Endothelial cell (in vitro differentiated cells): ENCODE measurements around the gene TBR1. TPM values are rescaled to one million over a fixed set of nuclear protein-coding genes. Genes with fewer than 3 reads are reported as not detected.

Experiments used
- DNase-seq: peaks from one replicate; pipeline ENCODE4 v3.0.0; 2021; ENCODE audit warnings: low spot score
- H3K27ac Mint-ChIP-seq: one replicate; pipeline ENCODE4 v1.8.0; 2021; ENCODE audit warnings: mixed read lengths, inconsistent platforms; ENCODE audit not compliant: unreplicated experiment
- H3K27me3 Mint-ChIP-seq: one replicate; pipeline ENCODE4 v1.8.0; 2021; ENCODE audit warnings: mild to moderate bottlenecking, moderate library complexity, mixed read lengths, inconsistent platforms; ENCODE audit not compliant: unreplicated experiment
- H3K36me3 Mint-ChIP-seq: one replicate; pipeline ENCODE4 v1.8.0; 2021; ENCODE audit warnings: mild to moderate bottlenecking, low read depth, mixed read lengths, inconsistent platforms; ENCODE audit not compliant: unreplicated experiment
- H3K4me1 Mint-ChIP-seq: one replicate; pipeline ENCODE4 v1.8.0; 2021; ENCODE audit warnings: mild to moderate bottlenecking, mixed read lengths, inconsistent platforms; ENCODE audit not compliant: unreplicated experiment
- H3K4me3 Mint-ChIP-seq: one replicate; pipeline ENCODE4 v1.8.0; 2021; ENCODE audit warnings: mild to moderate bottlenecking, mixed read lengths, inconsistent platforms; ENCODE audit not compliant: unreplicated experiment
- H3K9me3 Mint-ChIP-seq: one replicate; pipeline ENCODE4 v1.8.0; 2021; ENCODE audit warnings: mixed read lengths, inconsistent platforms; ENCODE audit not compliant: unreplicated experiment
- total RNA-seq: library from RNA; stranded (reverse); fragmentation: NEBNext Ultra II Directional; extraction: Animal tissue kit (Norgen Biotek cat#: 25700); gene quantifications from one replicate; pipeline ENCODE4 v1.2.1, GENCODE V29; 2021; ENCODE audit not compliant: unreplicated experiment
- TF ChIP-seq, protein P1 (sequence below): fragments of 200-600 bp; sonication (generic); IDR thresholded peaks from one replicate; pipeline ENCODE4 v1.5.0; 2021; ENCODE audit warnings: antibody characterized with exemption; ENCODE audit not compliant: unreplicated experiment

The TBR1 gene
- total RNA-seq, 1 donor from 2014 or later = 0.08 TPM

DNA sequence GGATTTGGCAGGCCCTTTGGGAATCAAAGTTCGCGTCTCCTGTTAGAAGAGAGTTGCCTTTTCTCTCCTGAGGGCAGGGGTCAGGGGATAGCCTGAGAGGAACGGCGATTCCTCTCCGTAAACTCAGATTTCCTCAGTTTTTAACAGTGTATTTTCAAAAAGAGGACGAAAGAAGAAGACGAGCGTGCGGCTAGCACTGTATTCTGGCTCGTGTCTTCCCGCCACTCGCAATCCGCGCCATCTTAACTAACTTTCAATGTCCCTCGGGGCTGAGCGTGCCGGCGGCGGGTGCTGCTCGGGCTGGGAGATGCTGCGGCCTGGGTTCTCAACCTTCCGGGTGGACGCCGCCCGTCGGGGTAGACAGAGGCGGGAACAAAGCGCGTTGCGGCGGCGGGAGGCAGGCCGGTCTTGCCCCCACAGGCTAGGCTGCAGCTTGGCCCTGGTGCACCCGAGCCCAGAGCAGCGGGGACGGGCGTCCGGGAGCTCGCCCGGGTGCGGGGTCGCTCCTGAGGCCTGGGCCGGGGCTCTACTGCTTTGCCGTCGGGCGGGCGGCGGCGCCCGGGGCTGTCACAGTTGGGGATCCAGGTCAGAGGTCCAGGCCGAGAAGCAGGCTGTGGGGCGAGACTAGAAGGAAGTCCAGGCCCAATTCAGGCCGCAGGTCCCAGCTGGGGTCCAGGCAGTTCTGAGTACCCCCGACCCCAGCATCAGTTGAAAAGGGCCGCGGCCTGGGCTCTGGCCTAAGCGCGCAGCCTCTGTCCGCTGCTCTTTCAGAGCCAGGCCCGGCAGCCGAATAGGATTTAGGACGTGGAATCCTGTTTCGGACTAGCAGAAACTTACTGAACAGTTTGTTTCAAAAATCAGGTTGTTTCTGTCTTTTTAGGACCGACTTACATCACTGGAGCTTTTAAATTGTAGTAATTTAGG lies 11.8 kb downstream of the TBR1 start:
- no peaks in the 10 kb centered on the region for H3K9me3 Mint-ChIP-seq
- TF ChIP-seq, protein P1, sequence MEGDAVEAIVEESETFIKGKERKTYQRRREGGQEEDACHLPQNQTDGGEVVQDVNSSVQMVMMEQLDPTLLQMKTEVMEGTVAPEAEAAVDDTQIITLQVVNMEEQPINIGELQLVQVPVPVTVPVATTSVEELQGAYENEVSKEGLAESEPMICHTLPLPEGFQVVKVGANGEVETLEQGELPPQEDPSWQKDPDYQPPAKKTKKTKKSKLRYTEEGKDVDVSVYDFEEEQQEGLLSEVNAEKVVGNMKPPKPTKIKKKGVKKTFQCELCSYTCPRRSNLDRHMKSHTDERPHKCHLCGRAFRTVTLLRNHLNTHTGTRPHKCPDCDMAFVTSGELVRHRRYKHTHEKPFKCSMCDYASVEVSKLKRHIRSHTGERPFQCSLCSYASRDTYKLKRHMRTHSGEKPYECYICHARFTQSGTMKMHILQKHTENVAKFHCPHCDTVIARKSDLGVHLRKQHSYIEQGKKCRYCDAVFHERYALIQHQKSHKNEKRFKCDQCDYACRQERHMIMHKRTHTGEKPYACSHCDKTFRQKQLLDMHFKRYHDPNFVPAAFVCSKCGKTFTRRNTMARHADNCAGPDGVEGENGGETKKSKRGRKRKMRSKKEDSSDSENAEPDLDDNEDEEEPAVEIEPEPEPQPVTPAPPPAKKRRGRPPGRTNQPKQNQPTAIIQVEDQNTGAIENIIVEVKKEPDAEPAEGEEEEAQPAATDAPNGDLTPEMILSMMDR = no peak
- peaks cover 33% of the 10 kb centered on the region for H3K27me3 Mint-ChIP-seq
- H3K4me1 Mint-ChIP-seq = peaks cover 13% of the 10 kb centered on the region
- no peak for DNase-seq
- H3K4me3 Mint-ChIP-seq = no peak overlapping the region
- H3K27ac Mint-ChIP-seq = no peak overlapping the region
- H3K36me3 Mint-ChIP-seq = peaks cover 4% of the 10 kb centered on the region

DNA sequence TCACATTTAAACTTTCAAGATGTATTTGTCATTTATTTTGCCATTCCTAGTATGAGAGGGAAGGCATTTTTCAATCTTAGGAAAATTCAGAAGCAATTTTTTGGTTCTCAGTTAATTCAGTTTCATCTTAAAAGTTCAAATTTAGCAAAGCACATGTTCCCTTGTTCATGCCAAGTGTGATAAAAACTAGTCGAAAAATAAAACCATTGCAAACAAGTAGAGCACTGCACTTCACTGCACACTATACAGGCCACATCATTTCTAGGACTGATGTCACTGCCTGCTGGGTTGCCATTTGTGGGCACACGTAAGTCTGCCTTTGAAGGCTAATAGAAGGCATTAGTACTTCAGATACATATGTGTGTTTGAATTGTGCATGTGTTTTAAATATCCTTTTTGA lies 14.3 kb downstream of the TBR1 start:
- Mint-ChIP-seq H3K4me1 (peaks cover 11% of the 10 kb centered on the region), H3K9me3 (no peaks in the 10 kb centered on the region), H3K27me3 (peaks cover 18% of the 10 kb centered on the region), H3K4me3 (no peak overlapping the region), H3K36me3 (no peaks in the 10 kb centered on the region), H3K27ac (no peak overlapping the region)
- TF ChIP-seq, protein P1 = no peak
- DNase-seq = no peak

DNA sequence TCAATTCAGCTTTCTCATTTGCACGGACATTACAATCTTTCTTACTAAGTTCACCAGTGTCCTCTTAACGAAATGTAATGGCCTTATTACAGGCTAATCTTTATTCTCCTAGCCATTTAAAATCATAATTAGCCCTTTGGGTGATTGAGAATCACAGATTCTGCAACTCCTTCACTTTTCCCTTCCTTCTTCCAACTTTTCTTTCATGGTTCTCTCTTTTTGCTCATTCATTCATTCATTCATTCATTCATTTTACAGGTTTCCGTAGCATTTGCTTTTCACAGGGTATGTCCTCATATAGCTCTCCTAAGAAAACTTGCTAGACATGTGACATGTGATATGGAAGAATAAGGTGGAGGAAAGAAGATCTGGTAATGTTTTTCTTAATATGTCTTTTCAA lies 16.0 kb downstream of the TBR1 start:
- Mint-ChIP-seq H3K9me3 (no peaks in the 10 kb centered on the region), H3K27me3 (peaks cover 10% of the 10 kb centered on the region), H3K36me3 (no peaks in the 10 kb centered on the region), H3K27ac (no peak overlapping the region), H3K4me1 (peaks cover 8% of the 10 kb centered on the region), H3K4me3 (no peak overlapping the region)
- DNase-seq = no peak
- TF ChIP-seq, protein P1 = no peak

DNA sequence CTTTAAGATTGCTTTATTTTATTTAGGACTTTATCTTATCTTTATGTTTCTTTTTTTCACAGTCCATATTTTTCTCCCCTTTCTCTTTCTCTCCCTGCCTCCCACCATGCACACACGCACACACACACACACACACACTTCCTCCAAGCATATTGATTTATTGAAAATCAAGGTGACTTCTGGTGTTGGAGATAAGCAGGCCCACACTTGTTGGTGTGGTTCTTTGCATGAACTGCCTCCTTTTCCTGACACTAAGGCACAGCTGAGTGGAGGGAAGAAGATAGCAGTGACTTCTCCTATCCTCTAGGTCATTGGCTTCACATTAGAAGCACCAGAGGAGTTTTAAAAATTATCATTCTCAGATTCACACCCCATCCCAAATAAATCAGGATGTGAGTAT lies 18.0 kb downstream of the TBR1 start:
- H3K4me3 Mint-ChIP-seq = peak overlapping the region; percentile 3
- H3K9me3 Mint-ChIP-seq = no peaks in the 10 kb centered on the region
- no peak overlapping the region for H3K27ac Mint-ChIP-seq
- TF ChIP-seq, protein P1 = no peak
- H3K27me3 Mint-ChIP-seq = peaks cover 3% of the 10 kb centered on the region
- H3K36me3 Mint-ChIP-seq = no peaks in the 10 kb centered on the region
- DNase-seq = no peak
- H3K4me1 Mint-ChIP-seq = peaks cover 8% of the 10 kb centered on the region

DNA sequence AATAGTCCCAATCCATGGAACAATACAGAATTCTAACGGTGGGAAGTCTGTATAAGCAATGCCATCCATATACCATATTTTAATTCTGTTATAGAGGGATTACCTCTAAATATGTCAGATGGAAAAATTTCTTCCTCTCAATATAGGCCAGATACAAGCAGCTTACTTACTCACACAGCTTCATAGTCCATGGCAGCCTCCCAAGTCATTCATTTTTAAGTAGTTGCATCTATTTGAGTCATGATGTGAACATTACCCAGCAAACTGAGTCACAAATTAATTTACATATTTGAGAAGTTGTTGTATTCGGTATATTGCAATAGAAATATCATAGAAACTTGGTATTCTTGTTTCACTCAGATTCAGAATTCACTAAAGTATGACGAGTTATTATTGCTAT lies 20.3 kb downstream of the TBR1 start:
- H3K4me3 Mint-ChIP-seq = no peak overlapping the region
- H3K4me1 Mint-ChIP-seq = peaks cover 8% of the 10 kb centered on the region
- H3K36me3 Mint-ChIP-seq = no peaks in the 10 kb centered on the region
- no peaks in the 10 kb centered on the region for H3K9me3 Mint-ChIP-seq
- TF ChIP-seq, protein P1 = no peak
- DNase-seq = no peak
- H3K27me3 Mint-ChIP-seq = peaks cover 3% of the 10 kb centered on the region
- no peak overlapping the region for H3K27ac Mint-ChIP-seq
